Nephron (organoid): ENCODE measurements around the gene NXN.

Experiments used
- H3K27ac Mint-ChIP-seq, 3 experiments: 2 replicates each; pipeline ENCODE4 v1.8.0; 2020; ENCODE audit warnings: mixed read lengths in 3 of 3, mild to moderate bottlenecking in 2 of 3, moderate library complexity in 1 of 3
- H3K27me3 Mint-ChIP-seq: 2 replicates; pipeline ENCODE4 v1.8.0; 2021; ENCODE audit warnings: low read depth, mild to moderate bottlenecking, moderate library complexity, mixed read lengths
- H3K36me3 Mint-ChIP-seq: 2 replicates; pipeline ENCODE4 v1.8.0; 2020; ENCODE audit warnings: low read depth, mixed read lengths
- H3K4me1 Mint-ChIP-seq: 2 replicates; pipeline ENCODE4 v1.8.0; 2020; ENCODE audit warnings: mixed read lengths
- H3K4me3 Mint-ChIP-seq, 3 experiments: 2 replicates each; pipeline ENCODE4 v1.8.0; 2020; ENCODE audit warnings: mild to moderate bottlenecking in 3 of 3, mixed read lengths in 3 of 3, moderate library complexity in 2 of 3
- H3K9me3 Mint-ChIP-seq: 2 replicates; pipeline ENCODE4 v1.8.0; 2020; ENCODE audit warnings: mixed read lengths
- TF ChIP-seq, protein P1 (sequence below), 3 experiments: fragments of 200-600 bp; sonication (generic); IDR thresholded peaks; one replicate each; pipeline ENCODE4 v1.5.0; 2021; ENCODE audit warnings: antibody characterized with exemption in 3 of 3; ENCODE audit not compliant: unreplicated experiment in 3 of 3

NXN gene

GRCh38 chr17:945672-946071 is 33.9 kb downstream of the NXN start:
- H3K27me3 Mint-ChIP-seq = peaks cover 3% of the 10 kb centered on the region
- H3K36me3 Mint-ChIP-seq = peaks cover 8% of the 10 kb centered on the region
- H3K4me3 Mint-ChIP-seq = no peak overlapping the region
- no peaks in the 10 kb centered on the region for H3K9me3 Mint-ChIP-seq
- H3K4me1 Mint-ChIP-seq = peaks cover 24% of the 10 kb centered on the region
- TF ChIP-seq, protein P1, sequence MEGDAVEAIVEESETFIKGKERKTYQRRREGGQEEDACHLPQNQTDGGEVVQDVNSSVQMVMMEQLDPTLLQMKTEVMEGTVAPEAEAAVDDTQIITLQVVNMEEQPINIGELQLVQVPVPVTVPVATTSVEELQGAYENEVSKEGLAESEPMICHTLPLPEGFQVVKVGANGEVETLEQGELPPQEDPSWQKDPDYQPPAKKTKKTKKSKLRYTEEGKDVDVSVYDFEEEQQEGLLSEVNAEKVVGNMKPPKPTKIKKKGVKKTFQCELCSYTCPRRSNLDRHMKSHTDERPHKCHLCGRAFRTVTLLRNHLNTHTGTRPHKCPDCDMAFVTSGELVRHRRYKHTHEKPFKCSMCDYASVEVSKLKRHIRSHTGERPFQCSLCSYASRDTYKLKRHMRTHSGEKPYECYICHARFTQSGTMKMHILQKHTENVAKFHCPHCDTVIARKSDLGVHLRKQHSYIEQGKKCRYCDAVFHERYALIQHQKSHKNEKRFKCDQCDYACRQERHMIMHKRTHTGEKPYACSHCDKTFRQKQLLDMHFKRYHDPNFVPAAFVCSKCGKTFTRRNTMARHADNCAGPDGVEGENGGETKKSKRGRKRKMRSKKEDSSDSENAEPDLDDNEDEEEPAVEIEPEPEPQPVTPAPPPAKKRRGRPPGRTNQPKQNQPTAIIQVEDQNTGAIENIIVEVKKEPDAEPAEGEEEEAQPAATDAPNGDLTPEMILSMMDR (IDR thresholded peaks at IDR 0.05; ENCODE audit: unreplicated experiment in 3 of 3) = no peak
- H3K27ac Mint-ChIP-seq = no peak overlapping the region

GRCh38 chr17:944266-944826 is 35.2 kb downstream of the NXN start:
- Mint-ChIP-seq H3K9me3 (no peaks in the 10 kb centered on the region), H3K36me3 (peaks cover 8% of the 10 kb centered on the region), H3K4me1 (peaks cover 14% of the 10 kb centered on the region), H3K27ac (peak overlapping the region in 2 of 3 experiments; percentile 48 to 65), H3K4me3 (no peak overlapping the region), H3K27me3 (peaks cover 3% of the 10 kb centered on the region)
- TF ChIP-seq, protein P1 (IDR thresholded peaks at IDR 0.05; ENCODE audit: unreplicated experiment in 3 of 3) = no peak

DNA sequence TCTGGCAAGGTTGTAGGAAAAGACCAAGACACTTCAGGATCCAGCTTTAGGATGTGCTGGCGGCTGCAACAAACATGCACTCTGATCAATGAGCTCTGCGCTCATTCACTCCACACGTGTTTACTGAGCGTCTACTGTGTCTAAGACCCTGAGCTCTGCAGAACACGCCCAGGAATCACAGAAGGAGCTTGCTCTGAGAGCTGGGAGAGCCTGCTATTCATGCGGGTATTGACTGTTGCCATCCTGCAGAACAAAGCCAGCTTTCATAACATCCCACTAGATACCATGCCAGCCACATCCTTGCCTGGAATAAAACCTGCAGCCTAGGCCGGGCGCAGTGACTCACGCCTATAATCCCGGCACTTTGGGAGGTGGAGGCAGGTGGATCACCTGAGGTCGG is 44.1 kb downstream of the NXN start:
- TF ChIP-seq, protein P1 (IDR thresholded peaks at IDR 0.05; ENCODE audit: unreplicated experiment in 3 of 3) = no peak
- H3K36me3 Mint-ChIP-seq = peaks cover 1% of the 10 kb centered on the region
- no peak overlapping the region for H3K4me3 Mint-ChIP-seq
- H3K4me1 Mint-ChIP-seq = peaks cover 35% of the 10 kb centered on the region
- peak overlapping the region in 2 of 3 experiments; percentile 51 to 60 for H3K27ac Mint-ChIP-seq
- H3K27me3 Mint-ChIP-seq = peaks cover 5% of the 10 kb centered on the region
- no peaks in the 10 kb centered on the region for H3K9me3 Mint-ChIP-seq

DNA sequence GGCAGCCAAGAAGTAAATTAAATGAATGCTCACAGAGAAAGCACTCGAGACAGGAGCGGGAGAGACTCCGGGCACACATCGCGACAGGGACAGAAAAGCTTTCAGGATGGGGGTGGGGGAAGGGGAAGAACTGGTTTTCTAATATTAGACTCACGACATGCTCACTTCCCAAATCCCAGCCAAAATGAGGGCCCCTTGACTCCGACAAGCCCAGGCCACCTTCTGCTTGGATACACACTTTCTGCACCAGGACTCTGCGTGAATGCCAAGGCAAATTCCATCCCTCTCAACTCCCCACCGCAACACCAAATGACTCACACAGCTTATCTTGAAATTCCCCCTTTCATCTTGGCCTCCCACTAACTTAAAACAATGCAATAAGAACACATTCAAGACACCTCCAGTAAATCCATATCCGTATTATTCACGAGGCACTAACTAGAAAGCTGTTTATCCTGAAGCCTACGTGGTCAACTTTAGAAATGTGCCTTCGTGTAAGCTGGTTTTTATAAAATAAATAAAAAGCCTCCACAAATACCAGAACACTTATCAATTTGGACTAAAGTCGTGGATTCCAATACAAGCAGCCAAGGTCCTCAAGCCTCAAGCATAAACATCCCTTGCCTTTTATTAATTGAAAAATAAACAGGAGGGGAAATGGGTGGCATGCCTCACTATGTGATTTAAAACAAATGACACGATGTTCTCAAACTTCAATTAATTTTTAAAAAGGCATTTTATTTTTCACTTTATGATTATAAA is 46.1 kb downstream of the NXN start:
- H3K4me1 Mint-ChIP-seq = peaks cover 49% of the 10 kb centered on the region
- H3K27ac Mint-ChIP-seq = peak overlapping the region; percentile 71 to 90 (median 88)
- peaks cover 5% of the 10 kb centered on the region for H3K27me3 Mint-ChIP-seq
- no peaks in the 10 kb centered on the region for H3K9me3 Mint-ChIP-seq
- peaks cover 9% of the 10 kb centered on the region for H3K36me3 Mint-ChIP-seq
- TF ChIP-seq, protein P1 (IDR thresholded peaks at IDR 0.05; ENCODE audit: unreplicated experiment in 3 of 3) = no peak
- H3K4me3 Mint-ChIP-seq = peak overlapping the region; percentile 7 to 38 (median 20)

DNA sequence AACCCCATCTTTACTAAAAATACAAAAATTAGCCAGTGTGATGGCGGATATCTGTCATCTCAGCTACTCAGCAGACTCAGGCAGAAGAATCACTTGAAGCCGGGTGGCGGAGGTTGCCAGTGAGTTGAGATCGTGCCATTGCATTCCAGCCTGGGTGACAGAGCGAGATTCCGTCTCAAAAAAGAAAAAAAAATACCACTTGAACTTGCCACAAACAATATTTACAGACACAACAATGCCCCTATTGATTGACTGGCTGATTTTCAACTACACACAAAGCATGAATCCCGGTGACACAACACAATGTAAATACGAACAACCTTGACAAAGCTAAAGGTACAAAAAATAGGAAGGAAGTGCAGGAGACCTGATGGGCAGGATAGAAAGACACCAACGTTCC is 49.3 kb downstream of the NXN start:
- Mint-ChIP-seq H3K4me3 (peak overlapping the region in 1 of 3 experiments; percentile 21), H3K27ac (peak overlapping the region; percentile 67 to 89 (median 73)), H3K4me1 (peaks cover 60% of the 10 kb centered on the region), H3K9me3 (no peaks in the 10 kb centered on the region), H3K27me3 (no peaks in the 10 kb centered on the region), H3K36me3 (peaks cover 9% of the 10 kb centered on the region)
- TF ChIP-seq, protein P1 (IDR thresholded peaks at IDR 0.05; ENCODE audit: unreplicated experiment in 3 of 3) = no peak
